CD4-positive, alpha-beta memory T cell (primary cell): ENCODE results near the gene HEMK1. TPM values are rescaled to one million over a fixed set of nuclear protein-coding genes. Genes with fewer than 3 reads are reported as not detected.
A peak's percentile ranks its signal among the peaks of the same experiment; 100 is the strongest.

Source experiments
- CTCF ChIA-PET: fragments of 350-600 bp; sonication (Branson Sonifier 250); formaldehyde crosslinking; loops from one replicate; lab custom pipeline; 2021; ENCODE audit warnings: inconsistent platforms; ENCODE audit not compliant: partially characterized antibody; lab: Charles Lee
- POLR2A ChIA-PET: fragments of 350-600 bp; sonication (Branson Sonifier 250); formaldehyde crosslinking; loops from one replicate; lab custom pipeline; 2021; ENCODE audit not compliant: partially characterized antibody; lab: Charles Lee
- DNase-seq, 5 donors: peaks; one replicate each; pipeline versions ENCODE4 v3.0.0 to v3.0.0-alpha.2; 2020 to 2022; ENCODE audit warnings: mixed read lengths in 1 of 5
- H3K27ac ChIP-seq: one replicate; pipeline ENCODE4 v1.7.0; 2013; ENCODE audit warnings: low read depth, low read length
- H3K27me3 ChIP-seq: 2 replicates; pipeline ENCODE4 v1.7.0; 2013; ENCODE audit warnings: mild to moderate bottlenecking, low read length, moderate library complexity; ENCODE audit not compliant: insufficient read depth
- H3K36me3 ChIP-seq: 2 replicates; pipeline ENCODE4 v1.7.0; 2013; ENCODE audit warnings: mild to moderate bottlenecking, low read length, moderate library complexity; ENCODE audit not compliant: insufficient read depth
- H3K4me1 ChIP-seq: 2 replicates; pipeline ENCODE4 v1.7.0; 2013; ENCODE audit warnings: mild to moderate bottlenecking, low read length, moderate library complexity; ENCODE audit not compliant: insufficient read depth
- H3K4me3 ChIP-seq, 2 donors: one replicate each; pipeline ENCODE4 v1.7.0; 2013; ENCODE audit warnings: low read length in 2 of 2, mild to moderate bottlenecking in 1 of 2
- H3K9me3 ChIP-seq, 2 donors: one replicate each; pipeline ENCODE4 v1.7.0; 2013; ENCODE audit warnings: low read length in 2 of 2, control low read depth in 1 of 2; ENCODE audit not compliant: control insufficient read depth in 1 of 2
- H3K27ac Mint-ChIP-seq, 7 donors: one replicate each; pipeline ENCODE4 v1.8.0; 2020 to 2021; ENCODE audit warnings: mixed read lengths in 7 of 7, mild to moderate bottlenecking in 6 of 7, inconsistent platforms in 3 of 7, moderate library complexity in 3 of 7
- H3K27me3 Mint-ChIP-seq, 2 donors: one replicate each; pipeline ENCODE4 v1.8.0; 2020 to 2021; ENCODE audit warnings: mixed read lengths in 2 of 2
- H3K36me3 Mint-ChIP-seq, 2 donors: one replicate each; pipeline ENCODE4 v1.8.0; 2020 to 2021; ENCODE audit warnings: mixed read lengths in 2 of 2, inconsistent platforms in 1 of 2, mild to moderate bottlenecking in 1 of 2
- H3K4me1 Mint-ChIP-seq, 4 donors: one replicate each; pipeline ENCODE4 v1.8.0; 2020 to 2021; ENCODE audit warnings: mixed read lengths in 4 of 4, mild to moderate bottlenecking in 1 of 4
- H3K4me3 Mint-ChIP-seq, 8 donors: one replicate each; pipeline ENCODE4 v1.8.0; 2020 to 2021; ENCODE audit warnings: mixed read lengths in 8 of 8, mild to moderate bottlenecking in 7 of 8, moderate library complexity in 6 of 8, inconsistent platforms in 3 of 8
- H3K9me3 Mint-ChIP-seq, 8 donors: one replicate each; pipeline ENCODE4 v1.8.0; 2020 to 2021; ENCODE audit warnings: mixed read lengths in 8 of 8, mild to moderate bottlenecking in 5 of 8, inconsistent platforms in 3 of 8, moderate library complexity in 1 of 8
- intact Hi-C: fragments of 100-400 bp; cut with micrococcal nuclease; formaldehyde crosslinking; loops from one replicate; pipeline ENCODE4 v1.15.1; 2023
- polyA plus RNA-seq, 2 donors: library from polyadenylated mRNA; unstranded; fragments of 300-500 nt; fragmentation: Illumina TruSeq; gene quantifications; one replicate each; pipeline ENCODE4 v1.2.3, GENCODE V29; 2021
- total RNA-seq, 2 experiments: library from RNA; stranded (reverse); gene quantifications; one replicate each; pipeline ENCODE4 v1.2.3, GENCODE V29; 2021

HEMK1 gene
- total and polyA plus RNA-seq, 4 experiments from 2014 or later: 21.2 to 56.7 (median 46.0) TPM

- peak; percentile 91 to 96 (median 92) for DNase-seq
- Mint-ChIP-seq H3K4me1 (peaks cover 30 to 67% (median 42%) of the 10 kb centered on the region in 4 donors), H3K36me3 (peaks cover 0 to 6% of the 10 kb centered on the region in 2 donors), H3K9me3 (no peaks in the 10 kb centered on the region), H3K27ac (peak within 1 kb of the TSS; percentile 92 to 100 (median 99)), H3K4me3 (peak within 1 kb of the TSS; percentile 93 to 98 (median 96)), H3K27me3 (no peaks in the 10 kb centered on the region)
- Histone ChIP-seq H3K4me1 (peaks cover 56% of the 10 kb centered on the region), H3K4me3 (peak within 1 kb of the TSS; percentile 54 to 88), H3K9me3 (no peaks in the 10 kb centered on the region), H3K27me3 (no peaks in the 10 kb centered on the region), H3K36me3 (peaks cover 7% of the 10 kb centered on the region), H3K27ac (peak within 1 kb of the TSS; percentile 83)
- ChIA-PET POLR2A (interaction anchor here (0.6 to 18.7 kb wide), 19 partner anchors 11 to 1416 kb away, joined by 3 to 1072 read pairs (median 5); partner anchors contain the start of genes CISH, CYB561D2, DCAF1 and HYAL3), CTCF (interaction anchor here (0.6 to 21.1 kb wide), 9 partner anchors 16 to 822 kb away, joined by 3 to 996 read pairs (median 3); partner anchors contain the start of genes CISH and MAPKAPK3)
- intact Hi-C loops: loop anchor here (2.0 to 5.0 kb wide), 2 partner anchors 200 to 933 kb away; partner anchors contain the start of gene DCAF1
These were observed 1.7 kb upstream of the HEMK1 start, which contains the start of gene C3orf18 for GRCh38 chr3:50567386-50568167. Gene C3orf18, minus strand, starts transcription at chr3:50567747. Its CDS starts 2,048 bp downstream, at chr3:50565699.

GRCh38 chr3:50570508-50571279 is 1.4 kb downstream of the HEMK1 start:
- Histone ChIP-seq H3K9me3 (no peaks in the 10 kb centered on the region), H3K4me3 (no peak overlapping the region), H3K36me3 (peaks cover 7% of the 10 kb centered on the region), H3K27me3 (no peaks in the 10 kb centered on the region), H3K27ac (peak overlapping the region; percentile 83), H3K4me1 (peaks cover 87% of the 10 kb centered on the region)
- Mint-ChIP-seq H3K27me3 (no peaks in the 10 kb centered on the region), H3K4me1 (peaks cover 53 to 92% (median 66%) of the 10 kb centered on the region in 4 donors), H3K9me3 (no peaks in the 10 kb centered on the region), H3K27ac (peak overlapping the region; percentile 54 to 100 (median 96)), H3K36me3 (peaks cover 0 to 6% of the 10 kb centered on the region in 2 donors), H3K4me3 (peak overlapping the region; percentile 93 to 98 (median 96))
- intact Hi-C loops: no loop called here
- no peak for DNase-seq
- ChIA-PET POLR2A (interaction anchor here (0.5 to 18.7 kb wide), 12 partner anchors 10 to 929 kb away, joined by 3 to 1072 read pairs (median 16); partner anchors contain the start of genes CISH, CYB561D2, DCAF1 and MANF), CTCF (interaction anchor here (0.6 to 21.1 kb wide), 11 partner anchors 10 to 819 kb away, joined by 3 to 996 read pairs (median 4); partner anchors contain the start of genes CISH and MAPKAPK3)

- Mint-ChIP-seq H3K4me1 (peaks cover 53 to 97% (median 68%) of the 10 kb centered on the region in 4 donors), H3K4me3 (peak overlapping the region in 2 of 8 donors; percentile 85 to 97), H3K27ac (peak overlapping the region in 4 of 7 donors; percentile 10 to 92 (median 77)), H3K36me3 (peaks cover 0 to 6% of the 10 kb centered on the region in 2 donors), H3K27me3 (no peaks in the 10 kb centered on the region), H3K9me3 (no peaks in the 10 kb centered on the region)
- Histone ChIP-seq H3K27ac (no peak overlapping the region), H3K27me3 (no peaks in the 10 kb centered on the region), H3K9me3 (no peaks in the 10 kb centered on the region), H3K4me1 (peaks cover 90% of the 10 kb centered on the region), H3K4me3 (no peak overlapping the region), H3K36me3 (peaks cover 7% of the 10 kb centered on the region)
- intact Hi-C loops: no loop called here
- POLR2A ChIA-PET: interaction anchor here (1.1 to 18.7 kb wide), 3 partner anchors 19 to 82 kb away, joined by 4 to 1072 read pairs (median 276); partner anchors contain the start of genes CISH and MAPKAPK3
- CTCF ChIA-PET: interaction anchor here (1.8 to 21.1 kb wide), 4 partner anchors 18 to 82 kb away, joined by 5 to 996 read pairs (median 146); partner anchors contain the start of genes CISH and MAPKAPK3
- DNase-seq: no peak
These were observed 2.2 kb downstream of the HEMK1 start for GRCh38 chr3:50571486-50571885.

- peak overlapping the region; percentile 80 to 95 (median 93) for H3K27ac Mint-ChIP-seq
- H3K36me3 Mint-ChIP-seq: peaks cover 0 to 6% of the 10 kb centered on the region in 2 donors
These were observed 2.8 kb downstream of the HEMK1 start for GRCh38 chr3:50572158-50572557.

GRCh38 chr3:50572801-50573371 is 3.6 kb downstream of the HEMK1 start:
- no peaks in the 10 kb centered on the region for H3K27me3 Mint-ChIP-seq
- Histone ChIP-seq H3K36me3 (peaks cover 7% of the 10 kb centered on the region), H3K27me3 (no peaks in the 10 kb centered on the region), H3K4me1 (peaks cover 92% of the 10 kb centered on the region), H3K27ac (peak overlapping the region; percentile 52), H3K9me3 (no peaks in the 10 kb centered on the region), H3K4me3 (peak overlapping the region; percentile 8 to 33)
- peaks cover 48 to 95% (median 60%) of the 10 kb centered on the region in 4 donors for H3K4me1 Mint-ChIP-seq
- DNase-seq: no peak
- H3K36me3 Mint-ChIP-seq: peaks cover 0 to 4% of the 10 kb centered on the region in 2 donors
- H3K27ac Mint-ChIP-seq: peak overlapping the region; percentile 80 to 96 (median 93)
- intact Hi-C loops: loop anchor here (1.0 kb wide), 3 partner anchors 18 to 79 kb away; no protein-coding TSS in a partner anchor
- ChIA-PET CTCF (interaction anchor here (0.6 to 21.1 kb wide), 13 partner anchors 8 to 806 kb away, joined by 3 to 996 read pairs (median 4); partner anchors contain the start of genes CISH and MAPKAPK3), POLR2A (interaction anchor here (0.6 to 18.7 kb wide), 7 partner anchors 8 to 80 kb away, joined by 3 to 1072 read pairs (median 4); partner anchors contain the start of genes CISH and MAPKAPK3)
- peak overlapping the region in 7 of 8 donors; percentile 54 to 85 (median 81) for H3K4me3 Mint-ChIP-seq
- H3K9me3 Mint-ChIP-seq: no peaks in the 10 kb centered on the region

More at GRCh38 chr3:50572158-50572557, 2.8 kb downstream of the HEMK1 start:
- peak overlapping the region; percentile 4 to 85 (median 79) for H3K4me3 Mint-ChIP-seq
- ChIA-PET CTCF (interaction anchor here (0.6 to 21.1 kb wide), 12 partner anchors 8 to 806 kb away, joined by 3 to 996 read pairs (median 4); partner anchors contain the start of genes CISH and MAPKAPK3), POLR2A (interaction anchor here (0.6 to 18.7 kb wide), 7 partner anchors 9 to 81 kb away, joined by 3 to 1072 read pairs (median 4); partner anchors contain the start of genes CISH and MAPKAPK3)
- Histone ChIP-seq H3K4me1 (peaks cover 90% of the 10 kb centered on the region), H3K4me3 (peak overlapping the region; percentile 8 to 13), H3K27me3 (no peaks in the 10 kb centered on the region), H3K9me3 (no peaks in the 10 kb centered on the region), H3K27ac (peak overlapping the region; percentile 52), H3K36me3 (peaks cover 7% of the 10 kb centered on the region)
- H3K27me3 Mint-ChIP-seq: no peaks in the 10 kb centered on the region
- intact Hi-C loops: loop anchor here (1.0 kb wide), 3 partner anchors 19 to 80 kb away; no protein-coding TSS in a partner anchor
- H3K4me1 Mint-ChIP-seq: peaks cover 51 to 94% (median 64%) of the 10 kb centered on the region in 4 donors
- no peaks in the 10 kb centered on the region for H3K9me3 Mint-ChIP-seq
- peak; percentile 77 to 83 (median 81) for DNase-seq
